ENCODE measurements around the gene GPATCH2.

DNA sequence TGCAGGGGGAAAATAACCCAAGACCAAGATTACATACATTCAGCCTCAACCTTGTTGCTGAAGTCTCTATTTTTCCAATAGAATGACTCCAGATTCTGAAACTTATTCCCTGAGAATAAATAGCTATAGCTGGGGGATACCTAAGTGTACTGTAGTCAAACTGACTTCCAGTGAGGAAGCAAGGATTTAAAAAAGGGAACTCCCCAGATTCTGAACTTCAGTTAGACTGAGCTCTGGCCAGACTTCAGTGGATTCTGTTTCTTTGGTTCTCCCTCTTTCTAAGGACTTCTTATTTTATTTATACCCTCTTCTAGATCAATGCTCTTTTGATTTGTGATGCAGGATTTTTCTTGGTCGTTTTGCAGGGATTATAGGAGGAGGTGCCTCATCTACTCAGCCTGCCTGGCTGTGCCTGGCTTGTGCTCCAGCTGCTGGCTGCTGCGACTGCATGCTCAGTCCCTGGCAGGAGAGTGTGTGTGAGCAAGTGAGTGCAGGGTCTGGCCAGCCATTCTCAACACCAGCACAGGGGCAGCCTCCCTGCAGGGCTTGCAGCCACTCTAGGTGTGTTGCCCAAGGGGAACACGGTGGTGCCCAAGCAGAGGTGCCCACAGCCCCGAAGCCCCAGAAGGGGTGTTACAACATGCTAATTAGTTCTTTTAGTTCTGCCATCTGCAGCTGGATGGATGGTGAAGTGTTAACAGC, 43.3 kb upstream of the GPATCH2 start:
- TF ChIP-seq, protein P1, sequence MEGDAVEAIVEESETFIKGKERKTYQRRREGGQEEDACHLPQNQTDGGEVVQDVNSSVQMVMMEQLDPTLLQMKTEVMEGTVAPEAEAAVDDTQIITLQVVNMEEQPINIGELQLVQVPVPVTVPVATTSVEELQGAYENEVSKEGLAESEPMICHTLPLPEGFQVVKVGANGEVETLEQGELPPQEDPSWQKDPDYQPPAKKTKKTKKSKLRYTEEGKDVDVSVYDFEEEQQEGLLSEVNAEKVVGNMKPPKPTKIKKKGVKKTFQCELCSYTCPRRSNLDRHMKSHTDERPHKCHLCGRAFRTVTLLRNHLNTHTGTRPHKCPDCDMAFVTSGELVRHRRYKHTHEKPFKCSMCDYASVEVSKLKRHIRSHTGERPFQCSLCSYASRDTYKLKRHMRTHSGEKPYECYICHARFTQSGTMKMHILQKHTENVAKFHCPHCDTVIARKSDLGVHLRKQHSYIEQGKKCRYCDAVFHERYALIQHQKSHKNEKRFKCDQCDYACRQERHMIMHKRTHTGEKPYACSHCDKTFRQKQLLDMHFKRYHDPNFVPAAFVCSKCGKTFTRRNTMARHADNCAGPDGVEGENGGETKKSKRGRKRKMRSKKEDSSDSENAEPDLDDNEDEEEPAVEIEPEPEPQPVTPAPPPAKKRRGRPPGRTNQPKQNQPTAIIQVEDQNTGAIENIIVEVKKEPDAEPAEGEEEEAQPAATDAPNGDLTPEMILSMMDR (IDR thresholded peaks at IDR 0.05), result no peak
- TF ChIP-seq POLR2AphosphoS5 (IDR thresholded peaks at IDR 0.05; ENCODE audit: low read depth, low read length) (no peak), FOXJ3 (CRISPR knock-in tag; IDR thresholded peaks at IDR 0.05) (no peak)
